PC-3 (cell line): ENCODE results near the gene DLEC1. TPM values are rescaled to one million over a fixed set of nuclear protein-coding genes. Genes with fewer than 3 reads are reported as not detected.
A peak's percentile ranks its signal among the peaks of the same experiment; 100 is the strongest.

Experiments
- ATAC-seq: fragments of 200-7000 bp; cut with Tn5 transposase; 2 replicates; pipeline ENCODE4 v1.9.1; 2020; ENCODE audit warnings: mild to moderate bottlenecking, moderate library complexity
- Bru-seq: library from RNA; stranded (reverse); fragments of 400-500 nt; gene quantifications from one replicate; lab custom pipeline; 2021; lab: Mats Ljungman, UMichigan
- BruChase-seq, 2 experiments: library from RNA; stranded (reverse); fragments of 400-500 nt; gene quantifications; one replicate each; lab custom pipeline; 2021; lab: Mats Ljungman, UMichigan
- BruUV-seq: library from RNA; stranded (reverse); fragments of 400-500 nt; replicated peaks from 2 replicates; lab custom pipeline; 2021; lab: Mats Ljungman, UMichigan
- CTCF ChIA-PET: fragments of 300-600 bp; sonication (Branson Sonifier 250); formaldehyde crosslinking; loops from one replicate; lab custom pipeline; 2022; ENCODE audit warnings: antibody characterized with exemption; lab: Charles Lee
- POLR2A ChIA-PET: fragments of 300-600 bp; sonication (Branson Sonifier 250); formaldehyde crosslinking; loops from one replicate; lab custom pipeline; 2022; ENCODE audit warnings: antibody characterized with exemption; ENCODE audit not compliant: unreplicated experiment; lab: Charles Lee
- DNase-seq: peaks from one replicate; pipeline ENCODE4 v3.0.0-alpha.2; 2015
- H2AFZ ChIP-seq: fragments of 300-600 bp; sonication (generic); 2 replicates; pipeline ENCODE4 v1.6.0; 2016; ENCODE audit warnings: antibody characterized with exemption, low read length
- H3F3A ChIP-seq: fragments of 300-600 bp; sonication (generic); one replicate; pipeline ENCODE4 v1.6.0; 2017; ENCODE audit warnings: antibody characterized with exemption, low read length, control low read depth, mild to moderate bottlenecking; ENCODE audit not compliant: unreplicated experiment
- H3K27ac ChIP-seq: fragments of 300-600 bp; sonication (generic); 2 replicates; pipeline ENCODE4 v1.5.1; 2016; ENCODE audit warnings: mild to moderate bottlenecking, low read length
- H3K27me3 ChIP-seq: fragments of 300-600 bp; sonication (generic); 2 replicates; pipeline ENCODE4 v1.6.1; 2016; ENCODE audit warnings: low read length, mixed read lengths
- H3K36me3 ChIP-seq: fragments of 300-600 bp; sonication (generic); 2 replicates; pipeline ENCODE4 v1.6.1; 2016; ENCODE audit warnings: low read depth, mixed run types, low read length, mixed read lengths
- H3K4me1 ChIP-seq: fragments of 300-600 bp; sonication (generic); 2 replicates; pipeline ENCODE4 v1.5.1; 2016; ENCODE audit warnings: low read length; ENCODE audit not compliant: insufficient read depth
- H3K4me2 ChIP-seq: fragments of 300-600 bp; sonication (generic); 2 replicates; pipeline ENCODE4 v1.6.0; 2016; ENCODE audit warnings: low read length
- H3K4me3 ChIP-seq: fragments of 300-600 bp; sonication (generic); 2 replicates; pipeline ENCODE4 v1.5.1; 2016; ENCODE audit warnings: mild to moderate bottlenecking, low read length, mixed read lengths
- H3K79me2 ChIP-seq: fragments of 300-600 bp; sonication (generic); 2 replicates; pipeline ENCODE4 v1.6.1; 2017; ENCODE audit warnings: low read length, mixed read lengths
- H3K9ac ChIP-seq: fragments of 300-600 bp; sonication (generic); 2 replicates; pipeline ENCODE4 v1.6.0; 2016; ENCODE audit warnings: mild to moderate bottlenecking, low read length
- H3K9me2 ChIP-seq: fragments of 300-600 bp; sonication (generic); replicated peaks from 2 replicates; pipeline ENCODE4 v1.6.1; 2016; ENCODE audit warnings: mixed run types, low read length, mixed read lengths
- H3K9me3 ChIP-seq: fragments of 300-600 bp; sonication (generic); 2 replicates; pipeline ENCODE4 v1.6.1; 2016; ENCODE audit warnings: low read length, mixed read lengths
- H4K20me1 ChIP-seq: fragments of 300-600 bp; sonication (generic); 2 replicates; pipeline ENCODE4 v1.6.1; 2016; ENCODE audit warnings: low read length, mixed read lengths
- CTCF ChIP-seq: fragments of 300-600 bp; sonication (generic); conservative IDR thresholded peaks from 2 replicates; pipeline ENCODE4 v1.5.1; 2017; ENCODE audit warnings: antibody characterized with exemption, low read depth, mild to moderate bottlenecking, low read length
- EZH2 ChIP-seq: fragments of 300-600 bp; sonication (generic); IDR thresholded peaks from one replicate; pipeline ENCODE4 v1.6.1; 2017; ENCODE audit warnings: antibody characterized with exemption, mild to moderate bottlenecking, low read length; ENCODE audit not compliant: unreplicated experiment
- EZH2phosphoT487 ChIP-seq: fragments of 300-600 bp; sonication (generic); IDR thresholded peaks from 2 replicates; pipeline ENCODE4 v1.6.1; 2018; ENCODE audit warnings: mild to moderate bottlenecking, antibody characterized with exemption, low read length, borderline replicate concordance
- intact Hi-C: fragments of 100-400 bp; cut with micrococcal nuclease; formaldehyde crosslinking; loops from 2 replicates; pipeline ENCODE4 v1.9.0; 2023
- long read RNA-seq: library from polyadenylated mRNA; unstranded; transcript quantifications from one replicate; pipeline ENCODE4 v2.0.0, GENCODE V29; 2021; ENCODE audit not compliant: unreplicated experiment
- total RNA-seq: library from RNA; depleted of rRNA; stranded (reverse); fragments of >200 nt; gene quantifications from 2 replicates; pipeline ENCODE4 v1.2.3, GENCODE V29; 2014; rRNA removed

DLEC1 gene
- total RNA-seq (not detected in 2 replicates), Bru-seq, nascent RNA (percentile 17 among the genes with signal in this experiment), BruChase-seq, experiment 1, labeled RNA remaining after a 6-hour chase (percentile 11 among the genes with signal in this experiment), BruChase-seq, experiment 2, labeled RNA remaining after a 2-hour chase (percentile 28 among the genes with signal in this experiment)
- long read RNA-seq, partial matches to known transcripts, result 0 of 1 reads
- long read RNA-seq, other reads (novel, unspliced or antisense), result 1 of 1 reads

- Histone ChIP-seq H3K36me3 (no peaks in the 10 kb centered on the region), H3K4me3 (no peak within 1 kb of the TSS), H3K9me3 (no peaks in the 10 kb centered on the region), H2AFZ (no peak within 1 kb of the TSS), H3K79me2 (no peaks in the 10 kb centered on the region), H3K27ac (no peak within 1 kb of the TSS), H3K9me2 (no peaks in the 10 kb centered on the region), H3K4me2 (no peak within 1 kb of the TSS), H3K9ac (no peak within 1 kb of the TSS), H3K27me3 (no peaks in the 10 kb centered on the region), H3K4me1 (no peaks in the 10 kb centered on the region), H4K20me1 (no peaks in the 10 kb centered on the region), H3F3A (no peaks in the 10 kb centered on the region)
- ChIA-PET POLR2A (no interaction called here), CTCF (no interaction called here)
- DNase-seq, result no peak
- ATAC-seq, result no peak
- intact Hi-C loops, result no loop called here
- no peak for TF ChIP-seq EZH2phosphoT487
- no peak for TF ChIP-seq EZH2
- BruUV-seq, result no TSS peak
Observed at GRCh38 chr3:38039101-38039898, at the start of gene DLEC1. DLEC1 (plus strand) TSS chr3:38039208; CDS start chr3:38039226, 18 bp downstream.

- DNase-seq (no peak), ATAC-seq (no peak)
- Histone ChIP-seq H3K9ac (no peak overlapping the region), H3K9me2 (no peaks in the 10 kb centered on the region), H3K4me3 (no peak overlapping the region), H3K27ac (no peak overlapping the region), H3K79me2 (no peaks in the 10 kb centered on the region), H3F3A (no peaks in the 10 kb centered on the region), H3K9me3 (no peaks in the 10 kb centered on the region), H2AFZ (no peak overlapping the region), H3K4me1 (peaks cover 41% of the 10 kb centered on the region), H3K27me3 (no peaks in the 10 kb centered on the region), H3K36me3 (no peaks in the 10 kb centered on the region), H3K4me2 (no peak overlapping the region), H4K20me1 (no peaks in the 10 kb centered on the region)
- intact Hi-C loops, result no loop called here
- BruUV-seq, result no TSS peak
- ChIA-PET CTCF (no interaction called here), POLR2A (no interaction called here)
- TF ChIP-seq EZH2, result no peak
- TF ChIP-seq CTCF, result no peak
- no peak for TF ChIP-seq EZH2phosphoT487
Observed at GRCh38 chr3:37989821-37990480, 49.1 kb upstream of the DLEC1 start.

GRCh38 chr3:37990527-37990926 lies 48.5 kb upstream of the DLEC1 start, which contains the start of gene VILL:
VILL (plus strand) TSS chr3:37990786; CDS start chr3:37993673, 2,887 bp downstream.
- no peak within 1 kb of the TSS for H3K4me2 ChIP-seq
- H3K36me3 ChIP-seq, result no peaks in the 10 kb centered on the region
- no peak for TF ChIP-seq EZH2phosphoT487
- TF ChIP-seq CTCF, result peak; percentile 51
- H3K79me2 ChIP-seq, result no peaks in the 10 kb centered on the region
- peak; percentile 32 for ATAC-seq
- intact Hi-C loops, result no loop called here
- H4K20me1 ChIP-seq, result no peaks in the 10 kb centered on the region
- ChIA-PET POLR2A (no interaction called here), CTCF (no interaction called here)
- H3K9ac ChIP-seq, result no peak within 1 kb of the TSS
- no peaks in the 10 kb centered on the region for H3K27me3 ChIP-seq
- BruUV-seq, result no TSS peak
- DNase-seq, result peak; percentile 82
- H3K9me2 ChIP-seq, result no peaks in the 10 kb centered on the region
- no peaks in the 10 kb centered on the region for H3F3A ChIP-seq
- H3K4me1 ChIP-seq, result peaks cover 41% of the 10 kb centered on the region
- no peak within 1 kb of the TSS for H3K4me3 ChIP-seq
- H3K9me3 ChIP-seq, result no peaks in the 10 kb centered on the region
- H2AFZ ChIP-seq, result no peak within 1 kb of the TSS
- H3K27ac ChIP-seq, result no peak within 1 kb of the TSS
